Measurements from ENCODE around the gene EHMT2.

Gene EHMT2

DNA sequence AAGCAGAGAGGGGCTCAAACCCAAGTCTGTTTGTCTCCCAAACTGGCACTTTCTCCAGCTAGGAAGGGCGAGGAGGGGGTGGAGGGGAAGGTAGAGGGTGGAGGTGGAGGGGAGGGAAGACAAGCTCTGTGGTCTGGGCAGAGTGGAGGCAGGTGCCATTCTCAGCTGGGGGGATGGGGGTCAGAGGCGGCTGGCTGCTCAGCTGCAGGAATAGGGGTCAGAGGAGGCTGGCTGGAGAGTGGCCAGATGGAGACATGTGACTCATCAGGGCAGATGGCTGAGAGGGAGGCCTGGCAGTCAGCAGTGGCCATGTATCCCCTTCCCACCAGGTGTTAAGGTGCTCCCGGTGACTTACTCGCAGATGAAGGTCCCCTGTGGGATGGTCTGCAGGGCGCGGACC, 15.2 kb downstream of the EHMT2 start:
- Histone ChIP-seq H3K4me3 (replicated peaks; ENCODE audit: insufficient read depth, low read length) (no peak overlapping the region), H3K27me3 (ENCODE audit: insufficient read depth, poor library complexity, severe bottlenecking) (no peaks in the 10 kb centered on the region), H3K27ac (replicated peaks) (no peak overlapping the region)
- no peak for TF ChIP-seq GABPA (IDR thresholded peaks at IDR 0.05; ENCODE audit: low read depth)
- TF ChIP-seq, protein P1, sequence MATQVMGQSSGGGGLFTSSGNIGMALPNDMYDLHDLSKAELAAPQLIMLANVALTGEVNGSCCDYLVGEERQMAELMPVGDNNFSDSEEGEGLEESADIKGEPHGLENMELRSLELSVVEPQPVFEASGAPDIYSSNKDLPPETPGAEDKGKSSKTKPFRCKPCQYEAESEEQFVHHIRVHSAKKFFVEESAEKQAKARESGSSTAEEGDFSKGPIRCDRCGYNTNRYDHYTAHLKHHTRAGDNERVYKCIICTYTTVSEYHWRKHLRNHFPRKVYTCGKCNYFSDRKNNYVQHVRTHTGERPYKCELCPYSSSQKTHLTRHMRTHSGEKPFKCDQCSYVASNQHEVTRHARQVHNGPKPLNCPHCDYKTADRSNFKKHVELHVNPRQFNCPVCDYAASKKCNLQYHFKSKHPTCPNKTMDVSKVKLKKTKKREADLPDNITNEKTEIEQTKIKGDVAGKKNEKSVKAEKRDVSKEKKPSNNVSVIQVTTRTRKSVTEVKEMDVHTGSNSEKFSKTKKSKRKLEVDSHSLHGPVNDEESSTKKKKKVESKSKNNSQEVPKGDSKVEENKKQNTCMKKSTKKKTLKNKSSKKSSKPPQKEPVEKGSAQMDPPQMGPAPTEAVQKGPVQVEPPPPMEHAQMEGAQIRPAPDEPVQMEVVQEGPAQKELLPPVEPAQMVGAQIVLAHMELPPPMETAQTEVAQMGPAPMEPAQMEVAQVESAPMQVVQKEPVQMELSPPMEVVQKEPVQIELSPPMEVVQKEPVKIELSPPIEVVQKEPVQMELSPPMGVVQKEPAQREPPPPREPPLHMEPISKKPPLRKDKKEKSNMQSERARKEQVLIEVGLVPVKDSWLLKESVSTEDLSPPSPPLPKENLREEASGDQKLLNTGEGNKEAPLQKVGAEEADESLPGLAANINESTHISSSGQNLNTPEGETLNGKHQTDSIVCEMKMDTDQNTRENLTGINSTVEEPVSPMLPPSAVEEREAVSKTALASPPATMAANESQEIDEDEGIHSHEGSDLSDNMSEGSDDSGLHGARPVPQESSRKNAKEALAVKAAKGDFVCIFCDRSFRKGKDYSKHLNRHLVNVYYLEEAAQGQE (IDR thresholded peaks at IDR 0.05; ENCODE audit: insufficient replicate concordance, low read depth) = no peak
- no peak for TF ChIP-seq SPI1 (IDR thresholded peaks at IDR 0.05; ENCODE audit: borderline replicate concordance, low read depth)
- TF ChIP-seq, protein P2, sequence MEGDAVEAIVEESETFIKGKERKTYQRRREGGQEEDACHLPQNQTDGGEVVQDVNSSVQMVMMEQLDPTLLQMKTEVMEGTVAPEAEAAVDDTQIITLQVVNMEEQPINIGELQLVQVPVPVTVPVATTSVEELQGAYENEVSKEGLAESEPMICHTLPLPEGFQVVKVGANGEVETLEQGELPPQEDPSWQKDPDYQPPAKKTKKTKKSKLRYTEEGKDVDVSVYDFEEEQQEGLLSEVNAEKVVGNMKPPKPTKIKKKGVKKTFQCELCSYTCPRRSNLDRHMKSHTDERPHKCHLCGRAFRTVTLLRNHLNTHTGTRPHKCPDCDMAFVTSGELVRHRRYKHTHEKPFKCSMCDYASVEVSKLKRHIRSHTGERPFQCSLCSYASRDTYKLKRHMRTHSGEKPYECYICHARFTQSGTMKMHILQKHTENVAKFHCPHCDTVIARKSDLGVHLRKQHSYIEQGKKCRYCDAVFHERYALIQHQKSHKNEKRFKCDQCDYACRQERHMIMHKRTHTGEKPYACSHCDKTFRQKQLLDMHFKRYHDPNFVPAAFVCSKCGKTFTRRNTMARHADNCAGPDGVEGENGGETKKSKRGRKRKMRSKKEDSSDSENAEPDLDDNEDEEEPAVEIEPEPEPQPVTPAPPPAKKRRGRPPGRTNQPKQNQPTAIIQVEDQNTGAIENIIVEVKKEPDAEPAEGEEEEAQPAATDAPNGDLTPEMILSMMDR (IDR thresholded peaks at IDR 0.05; ENCODE audit: insufficient read depth, low read length) = no peak
- TF ChIP-seq POLR2AphosphoS5 (IDR thresholded peaks at IDR 0.05; ENCODE audit: low read depth) = no peak
- DNase-seq (ENCODE audit: low read depth in 1 of 2, low spot score in 1 of 2) = no peak

DNA sequence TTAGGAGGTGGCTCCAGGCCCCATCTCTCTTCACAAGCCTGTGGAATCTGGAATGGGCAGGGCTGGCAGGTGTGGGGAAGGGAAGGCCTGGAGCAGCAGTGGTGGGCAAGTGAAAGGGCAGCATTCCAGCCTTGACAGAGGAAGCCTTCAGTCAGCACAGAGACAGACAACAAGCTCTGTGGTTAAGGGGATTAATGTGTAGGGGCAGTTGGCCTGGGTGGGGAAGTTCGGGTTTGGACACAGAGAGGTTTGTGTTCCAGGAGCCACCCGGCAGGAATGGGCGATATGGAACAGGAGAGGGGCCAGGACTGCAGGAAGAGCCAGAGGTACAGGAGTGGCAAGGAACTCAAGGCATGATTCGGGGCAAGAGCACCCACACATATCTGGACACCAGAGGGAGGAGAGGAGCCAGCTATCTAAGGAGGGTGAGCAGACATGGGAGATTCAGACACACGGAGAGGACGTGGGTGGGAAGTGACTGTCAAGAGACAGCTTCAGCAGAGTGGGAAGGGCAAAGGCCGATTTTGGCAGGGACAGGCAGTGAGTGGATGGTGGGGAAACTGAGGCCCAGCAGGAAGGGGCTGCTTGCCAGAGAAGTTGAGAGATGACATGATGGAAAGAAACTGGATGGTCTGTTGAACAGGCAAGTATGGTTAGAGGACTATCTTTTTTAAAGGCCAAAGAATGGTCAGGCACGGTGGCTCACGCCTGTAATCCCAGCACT, 16.2 kb downstream of the EHMT2 start:
- TF ChIP-seq POLR2AphosphoS5 (IDR thresholded peaks at IDR 0.05; ENCODE audit: low read depth) (no peak), GABPA (IDR thresholded peaks at IDR 0.05; ENCODE audit: low read depth) (no peak), SPI1 (IDR thresholded peaks at IDR 0.05; ENCODE audit: borderline replicate concordance, low read depth) (no peak)
- TF ChIP-seq, protein P2 (IDR thresholded peaks at IDR 0.05; ENCODE audit: insufficient read depth, low read length) = no peak
- TF ChIP-seq, protein P1 (IDR thresholded peaks at IDR 0.05; ENCODE audit: insufficient replicate concordance, low read depth) = no peak
- Histone ChIP-seq H3K4me3 (replicated peaks; ENCODE audit: insufficient read depth, low read length) (no peak overlapping the region), H3K27ac (replicated peaks) (no peak overlapping the region), H3K27me3 (ENCODE audit: insufficient read depth, poor library complexity, severe bottlenecking) (no peaks in the 10 kb centered on the region)
- no peak for DNase-seq (ENCODE audit: low read depth in 1 of 2, low spot score in 1 of 2)

GRCh38 chr6:31880616-31881015, 16.9 kb downstream of the EHMT2 start:
- Histone ChIP-seq H3K27me3 (ENCODE audit: insufficient read depth, poor library complexity, severe bottlenecking) (no peaks in the 10 kb centered on the region), H3K4me3 (replicated peaks; ENCODE audit: insufficient read depth, low read length) (no peak overlapping the region), H3K27ac (replicated peaks) (no peak overlapping the region)
- DNase-seq (ENCODE audit: low read depth in 1 of 2, low spot score in 1 of 2) = no peak
- TF ChIP-seq, protein P2 (IDR thresholded peaks at IDR 0.05; ENCODE audit: insufficient read depth, low read length) = no peak
- no peak for TF ChIP-seq GABPA (IDR thresholded peaks at IDR 0.05; ENCODE audit: low read depth)
- TF ChIP-seq, protein P1 (IDR thresholded peaks at IDR 0.05; ENCODE audit: insufficient replicate concordance, low read depth) = no peak

All from HL-60 (cell line).